Endothelial cell of umbilical vein (primary cell): ENCODE data around the gene ZBTB46.

Source experiments
- POLR2A ChIP-seq: IDR thresholded peaks from 2 replicates; pipeline ENCODE4 v1.6.1; 2012; ENCODE audit warnings: low read depth, mild to moderate bottlenecking, control low read depth, low read length
- TF ChIP-seq, protein P1 (sequence below), 2 donors: IDR thresholded peaks; 1 replicate in 1 of 2; 2 replicates in 1 of 2; pipeline ENCODE4 v1.5.1; 2011; ENCODE audit warnings: low read length in 2 of 2, mild to moderate bottlenecking in 2 of 2, moderate library complexity in 2 of 2, control low read depth in 1 of 2, inconsistent platforms in 1 of 2, low read depth in 1 of 2; ENCODE audit not compliant: insufficient read depth in 1 of 2; ENCODE audit errors: extremely low read depth in 1 of 2

DNA sequence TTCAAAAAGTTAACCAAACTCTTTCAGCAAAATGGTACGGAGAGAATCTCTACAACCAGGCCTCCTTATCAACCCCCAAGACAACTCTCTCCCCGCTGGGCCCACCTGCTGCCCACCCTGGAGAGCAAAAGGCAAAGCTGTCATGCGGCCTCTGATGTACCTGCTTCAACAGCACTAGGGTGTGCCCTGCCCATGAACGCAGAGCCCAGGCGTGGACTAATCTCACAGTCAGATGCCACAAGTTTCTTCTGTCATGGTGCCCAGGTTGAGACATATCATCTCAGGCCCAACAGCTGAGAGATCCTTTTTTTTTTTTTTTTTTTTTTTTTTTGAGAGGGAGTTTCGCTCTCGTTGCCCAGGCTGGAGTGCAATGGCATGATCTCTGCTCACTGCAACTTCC is 65.2 kb downstream of the ZBTB46 start:
- no peak for TF ChIP-seq POLR2A
- TF ChIP-seq, protein P1, sequence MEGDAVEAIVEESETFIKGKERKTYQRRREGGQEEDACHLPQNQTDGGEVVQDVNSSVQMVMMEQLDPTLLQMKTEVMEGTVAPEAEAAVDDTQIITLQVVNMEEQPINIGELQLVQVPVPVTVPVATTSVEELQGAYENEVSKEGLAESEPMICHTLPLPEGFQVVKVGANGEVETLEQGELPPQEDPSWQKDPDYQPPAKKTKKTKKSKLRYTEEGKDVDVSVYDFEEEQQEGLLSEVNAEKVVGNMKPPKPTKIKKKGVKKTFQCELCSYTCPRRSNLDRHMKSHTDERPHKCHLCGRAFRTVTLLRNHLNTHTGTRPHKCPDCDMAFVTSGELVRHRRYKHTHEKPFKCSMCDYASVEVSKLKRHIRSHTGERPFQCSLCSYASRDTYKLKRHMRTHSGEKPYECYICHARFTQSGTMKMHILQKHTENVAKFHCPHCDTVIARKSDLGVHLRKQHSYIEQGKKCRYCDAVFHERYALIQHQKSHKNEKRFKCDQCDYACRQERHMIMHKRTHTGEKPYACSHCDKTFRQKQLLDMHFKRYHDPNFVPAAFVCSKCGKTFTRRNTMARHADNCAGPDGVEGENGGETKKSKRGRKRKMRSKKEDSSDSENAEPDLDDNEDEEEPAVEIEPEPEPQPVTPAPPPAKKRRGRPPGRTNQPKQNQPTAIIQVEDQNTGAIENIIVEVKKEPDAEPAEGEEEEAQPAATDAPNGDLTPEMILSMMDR (IDR thresholded peaks at IDR 0.05; ENCODE audit: extremely low read depth in 1 of 2, insufficient read depth in 1 of 2, low read depth in 1 of 2, low read length in 2 of 2): no peak
